Activated CD4-positive, alpha-beta T cell treated with anti-CD3 and anti-CD28 coated beads, Interleukin-2, amount 50 U/mL, for 24 hours (primary cell): ENCODE data around the gene UBASH3B.
A peak's percentile ranks its signal among the peaks of the same experiment; 100 is the strongest.
"Not testable (repeated sequence)": the region's sequence is repeated elsewhere in the genome, so short reads cannot be mapped to it uniquely, and the experiment has no call there.

Source experiments
- DNase-seq, 2 donors: peaks; one replicate each; pipeline ENCODE4 v3.0.0-alpha.2; 2020; ENCODE audit warnings: low read depth in 1 of 2, low spot score in 1 of 2

The UBASH3B gene

GRCh38 chr11:122843281-122844141 lies 188.0 kb downstream of the UBASH3B start:
- DNase-seq, result no peak

- DNase-seq, result no peak
Measured at GRCh38 chr11:122847466-122847865, 191.9 kb downstream of the UBASH3B start.

- DNase-seq, result no peak
Measured at GRCh38 chr11:122848186-122848585, 192.7 kb downstream of the UBASH3B start.

GRCh38 chr11:122850076-122850631 lies 194.6 kb downstream of the UBASH3B start:
- peak in 1 of 2 donors; percentile 25 for DNase-seq

GRCh38 chr11:122851366-122851966 lies 195.9 kb downstream of the UBASH3B start:
- DNase-seq, result no peak

GRCh38 chr11:122852074-122852795 lies 196.7 kb downstream of the UBASH3B start:
- DNase-seq, result no peak

GRCh38 chr11:122852796-122853160 lies 197.3 kb downstream of the UBASH3B start:
- no peak for DNase-seq

- DNase-seq, result no peak
Measured at GRCh38 chr11:122853261-122853660, 197.7 kb downstream of the UBASH3B start.

GRCh38 chr11:122853971-122854446 lies 198.5 kb downstream of the UBASH3B start:
- peak in 1 of 2 donors; percentile 43 for DNase-seq

GRCh38 chr11:122861631-122862030 lies 206.1 kb downstream of the UBASH3B start:
- DNase-seq, result no peak

GRCh38 chr11:122862091-122862490 lies 206.6 kb downstream of the UBASH3B start:
- no peak for DNase-seq

GRCh38 chr11:122863154-122863553 lies 207.6 kb downstream of the UBASH3B start:
- not testable (repeated sequence) for DNase-seq

GRCh38 chr11:122863704-122864326 lies 208.3 kb downstream of the UBASH3B start:
- peak in 1 of 2 donors; percentile 26 for DNase-seq
